Mucosa of descending colon (tissue), 3 donors: ENCODE results near the gene UBE2L5. TPM values are rescaled to one million over a fixed set of nuclear protein-coding genes. Genes with fewer than 3 reads are reported as not detected.

Experiments
- ATAC-seq: fragments of 200-7000 bp; cut with Tn5 transposase; one replicate; pipeline ENCODE4 v1.9.1; 2020; ENCODE audit warnings: mild to moderate bottlenecking, moderate library complexity
- DNase-seq, 3 donors: peaks; one replicate each; pipeline ENCODE4 v3.0.0-alpha.2; 2020
- H3K36me3 ChIP-seq: fragments of 200-600 bp; one replicate; pipeline ENCODE4 v1.8.0; 2021; ENCODE audit warnings: low read depth, mild to moderate bottlenecking
- H3K4me1 ChIP-seq: fragments of 200-600 bp; one replicate; pipeline ENCODE4 v1.8.0; 2021; ENCODE audit warnings: low read depth, mild to moderate bottlenecking
- H3K4me3 ChIP-seq: fragments of 200-600 bp; one replicate; pipeline ENCODE4 v1.8.0; 2021; ENCODE audit warnings: mild to moderate bottlenecking
- H3K9me3 ChIP-seq: fragments of 200-600 bp; one replicate; pipeline ENCODE4 v1.8.0; 2021; ENCODE audit warnings: mild to moderate bottlenecking
- CTCF ChIP-seq: fragments of 200-600 bp; IDR thresholded peaks from one replicate; pipeline ENCODE4 v1.8.0; 2022; ENCODE audit warnings: antibody characterized with exemption, mild to moderate bottlenecking
- intact Hi-C, 2 donors: fragments of 100-400 bp; cut with DNase I in 1 of 2; cut with micrococcal nuclease in 1 of 2; formaldehyde crosslinking; loops; one replicate each; pipeline versions ENCODE4 v1.11.0 to v1.11.1; 2022; cut with DNase I, micrococcal nuclease
- total RNA-seq, 3 donors: library from RNA; stranded (reverse); fragmentation: NEBNext Ultra II Directional in 2 of 3; extraction: Animal tissue kit (Norgen Biotek cat#: 25700) in 2 of 3; gene quantifications; one replicate each; pipeline versions ENCODE4 v1.2.1 to v1.2.4, GENCODE V29; 2021 to 2023
- donor health status: DM: no; HTN: no; CAD: no; lungs with moderate emphysema.
- donor health status: DM: no; HTN: no; CAD: no.
- donor health status: DM: no; HTN: yes; CAD: no.

The UBE2L5 gene
- total RNA-seq, 3 donors from 2014 or later: not detected

- intact Hi-C loops: loop anchor here in 1 of 2 donors (10.0 kb wide), 1 partner anchor 110 kb away; no protein-coding TSS in a partner anchor
- ATAC-seq: no peak
- DNase-seq: no peak
- peaks cover 16% of the 10 kb centered on the region for H3K4me1 ChIP-seq
- H3K9me3 ChIP-seq: no peaks in the 10 kb centered on the region
- no peak for TF ChIP-seq CTCF
- peak overlapping the region; percentile 81 for H3K4me3 ChIP-seq
- H3K36me3 ChIP-seq: no peaks in the 10 kb centered on the region
Measured at GRCh38 chr13:30465343-30465592, 43.0 kb downstream of the UBE2L5 start.

GRCh38 chr13:30465593-30466357 is 43.5 kb downstream of the UBE2L5 start, which contains the start of gene HMGB1:
Gene HMGB1 (minus strand): TSS chr13:30465936. CDS start chr13:30463680, 2,256 bp downstream.
- H3K4me3 ChIP-seq: peak within 1 kb of the TSS; percentile 81
- peaks cover 16% of the 10 kb centered on the region for H3K4me1 ChIP-seq
- TF ChIP-seq CTCF: no peak

GRCh38 chr13:30466358-30466714 is 44.0 kb downstream of the UBE2L5 start:
- ATAC-seq: no peak
- Histone ChIP-seq H3K9me3 (no peaks in the 10 kb centered on the region), H3K4me3 (no peak overlapping the region), H3K36me3 (no peaks in the 10 kb centered on the region), H3K4me1 (peaks cover 16% of the 10 kb centered on the region)
- no peak for TF ChIP-seq CTCF
- DNase-seq: no peak
- intact Hi-C loops: loop anchor here in 1 of 2 donors (10.0 kb wide), 1 partner anchor 108 kb away; no protein-coding TSS in a partner anchor

More at GRCh38 chr13:30465593-30466357, 43.5 kb downstream of the UBE2L5 start, which contains the start of gene HMGB1:
- DNase-seq (peak; percentile 97 to 99 (median 98)), ATAC-seq (peak; percentile 94)
- intact Hi-C loops: loop anchor here in 1 of 2 donors (10.0 kb wide), 1 partner anchor 109 kb away; no protein-coding TSS in a partner anchor
- Histone ChIP-seq H3K9me3 (no peaks in the 10 kb centered on the region), H3K36me3 (no peaks in the 10 kb centered on the region)

GRCh38 chr13:30466841-30467252 is 44.6 kb downstream of the UBE2L5 start:
- ATAC-seq: no peak
- no peak for TF ChIP-seq CTCF
- Histone ChIP-seq H3K36me3 (no peaks in the 10 kb centered on the region), H3K4me3 (no peak overlapping the region), H3K9me3 (no peaks in the 10 kb centered on the region), H3K4me1 (peaks cover 16% of the 10 kb centered on the region)
- intact Hi-C loops: loop anchor here in 1 of 2 donors (10.0 kb wide), 1 partner anchor 108 kb away; no protein-coding TSS in a partner anchor
- DNase-seq: no peak

GRCh38 chr13:30473675-30474074 is 51.4 kb downstream of the UBE2L5 start:
- ATAC-seq: no peak

More at GRCh38 chr13:30473675-30474074, 51.4 kb downstream of the UBE2L5 start:
- Histone ChIP-seq H3K9me3 (no peaks in the 10 kb centered on the region), H3K4me3 (no peak overlapping the region), H3K4me1 (no peaks in the 10 kb centered on the region), H3K36me3 (no peaks in the 10 kb centered on the region)
- intact Hi-C loops: loop anchor here in 1 of 2 donors (10.0 kb wide), 1 partner anchor 331 kb away; no protein-coding TSS in a partner anchor
- no peak for DNase-seq
- no peak for TF ChIP-seq CTCF
